GM19328 (cell line): ENCODE results near the gene CAMTA1.
"Not testable (repeated sequence)": the region's sequence is repeated elsewhere in the genome, so short reads cannot be mapped to it uniquely, and the experiment has no call there.

Source experiments
- ATAC-seq: cut with Tn5 transposase; IDR thresholded peaks from one replicate; pipeline ENCODE4 v1.9.1; 2021; ENCODE audit warnings: mild to moderate bottlenecking, moderate library complexity; ENCODE audit not compliant: unreplicated experiment

CAMTA1 gene

GRCh38 chr1:6834366-6834765, 49.1 kb downstream of the CAMTA1 start:
- no peak for ATAC-seq

DNA sequence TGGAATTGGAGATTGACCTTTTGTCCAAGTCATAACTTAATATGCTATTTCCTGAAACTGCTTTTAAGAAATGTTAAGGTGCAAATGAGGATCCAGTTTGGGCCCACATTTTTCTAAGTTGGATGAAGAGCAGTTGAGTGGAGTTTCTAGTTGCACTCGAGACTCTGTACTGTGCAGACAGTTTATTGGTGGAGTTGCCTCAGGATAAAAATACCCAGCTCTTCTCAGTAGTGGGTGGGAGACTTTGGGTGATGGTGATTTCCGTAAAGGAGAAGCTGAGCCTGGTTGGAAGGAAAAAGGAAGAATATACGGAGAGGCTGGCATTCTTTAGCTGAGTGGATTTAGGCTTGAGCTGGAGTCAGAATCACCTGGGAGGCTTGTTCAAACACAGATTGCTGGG, 49.9 kb downstream of the CAMTA1 start:
- ATAC-seq, result no peak

DNA sequence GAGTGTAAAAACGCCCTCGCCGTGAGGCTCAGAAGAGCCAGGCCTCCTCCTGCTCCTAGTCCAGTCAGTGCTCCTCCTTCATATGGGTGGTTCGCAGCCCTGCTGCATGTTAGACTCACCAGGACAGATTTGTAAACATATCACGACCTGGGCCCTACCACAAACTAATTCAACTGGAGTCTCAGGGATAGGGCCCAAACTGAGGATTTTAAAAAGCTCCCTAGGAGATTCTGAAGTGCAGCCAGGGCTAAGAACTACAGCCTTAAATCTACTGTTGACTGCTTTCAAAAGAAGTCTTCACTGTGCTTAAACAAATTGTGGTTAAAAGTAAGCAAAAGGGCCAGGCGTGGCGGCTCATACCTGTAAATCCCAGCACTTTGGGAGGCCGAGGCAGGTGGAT, 57.0 kb downstream of the CAMTA1 start:
- ATAC-seq, result no peak

DNA sequence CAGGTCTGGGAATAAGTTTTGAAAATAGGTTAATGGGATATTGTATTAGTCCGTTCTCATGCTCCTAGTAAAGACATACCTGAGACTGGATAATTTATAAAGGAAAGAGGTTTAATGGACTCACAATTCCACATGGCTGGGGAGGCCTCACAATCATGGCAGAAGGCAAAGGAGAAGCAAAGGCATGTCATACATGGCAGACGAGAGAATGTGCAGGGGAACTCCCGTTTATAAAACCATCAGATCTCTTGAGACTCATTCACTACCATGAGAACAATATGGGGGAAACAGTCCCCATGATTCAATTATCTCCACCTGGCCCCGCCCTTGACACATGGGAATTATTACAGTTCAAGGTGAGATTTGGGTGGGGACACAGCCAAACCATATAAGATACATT, 60.5 kb downstream of the CAMTA1 start:
- not testable (repeated sequence) for ATAC-seq

- ATAC-seq, result no peak
These were observed 63.6 kb downstream of the CAMTA1 start for GRCh38 chr1:6848816-6849215.

DNA sequence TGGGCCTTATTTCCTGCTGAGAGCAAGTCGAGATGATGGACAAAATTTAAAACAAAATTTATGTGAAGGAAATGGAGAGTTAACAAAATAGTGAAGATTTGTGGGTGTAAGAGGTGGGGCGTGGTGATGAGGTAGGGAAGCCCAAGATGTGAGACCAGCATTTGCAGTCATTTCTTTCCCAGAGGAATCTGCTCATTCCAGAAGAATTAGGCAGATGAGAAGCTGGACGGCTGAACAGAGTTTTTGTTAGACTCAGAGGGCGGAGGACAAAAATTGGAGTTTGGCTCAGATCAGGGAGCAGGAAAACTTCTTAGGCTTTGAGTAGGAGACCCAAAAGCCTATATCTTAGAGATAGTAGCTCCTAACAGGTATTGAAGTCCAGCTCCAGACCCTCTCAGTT, 65.3 kb downstream of the CAMTA1 start:
- ATAC-seq, result no peak

DNA sequence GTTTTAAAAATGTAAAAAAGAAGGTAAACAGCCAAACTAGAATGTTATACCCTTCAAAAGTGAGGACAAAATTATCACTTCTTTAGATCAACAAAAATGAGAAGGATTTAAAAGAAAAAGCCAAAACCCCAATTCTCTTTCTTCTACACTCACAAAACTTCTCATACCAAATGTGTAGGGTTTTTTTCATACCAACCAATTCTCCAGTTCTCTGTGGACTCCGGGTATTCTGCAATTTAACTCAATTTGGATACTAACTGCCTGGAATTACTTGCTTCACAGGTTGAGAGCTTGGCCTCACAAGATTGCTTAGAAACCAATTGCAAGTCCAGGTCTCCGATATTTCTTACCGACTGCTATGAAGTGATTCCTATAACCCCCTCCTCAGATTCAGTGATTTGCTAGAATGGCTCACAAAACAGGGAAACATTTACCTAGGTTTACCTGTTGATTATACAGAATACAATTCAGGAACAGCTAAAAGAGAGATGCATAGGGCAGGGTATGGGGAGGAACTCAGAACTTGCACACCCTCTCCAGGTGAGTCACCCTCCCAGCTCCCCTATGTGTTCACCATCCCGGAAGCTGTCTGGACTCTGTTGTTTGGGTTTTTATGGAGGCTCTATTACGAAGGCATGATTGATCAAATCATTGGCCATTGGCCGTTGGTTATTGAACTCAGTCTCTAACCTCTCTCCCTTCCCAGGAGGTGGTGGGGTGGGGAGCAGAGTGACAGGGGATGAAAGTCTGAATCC, 67.1 kb downstream of the CAMTA1 start:
- ATAC-seq, result no peak

DNA sequence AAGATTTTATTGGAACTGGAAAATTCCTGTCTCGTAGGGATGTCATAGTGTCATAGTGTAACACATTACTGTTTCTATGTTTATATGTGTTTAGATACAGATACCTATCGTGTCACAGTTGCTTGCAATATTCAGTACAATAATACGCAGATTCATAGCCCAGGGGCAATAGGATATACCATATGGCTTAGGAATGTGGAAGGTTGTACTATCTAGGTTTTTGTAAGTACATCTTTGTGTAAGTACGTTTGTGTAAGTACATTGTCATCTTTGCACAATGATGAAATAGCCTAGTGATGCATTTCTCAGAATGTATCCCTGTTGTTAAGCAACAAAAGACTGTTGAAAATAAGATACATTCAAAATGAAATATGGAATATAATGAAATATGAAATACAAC, 68.9 kb downstream of the CAMTA1 start:
- no peak for ATAC-seq

GRCh38 chr1:6857831-6858230, 72.6 kb downstream of the CAMTA1 start:
- ATAC-seq, result no peak

DNA sequence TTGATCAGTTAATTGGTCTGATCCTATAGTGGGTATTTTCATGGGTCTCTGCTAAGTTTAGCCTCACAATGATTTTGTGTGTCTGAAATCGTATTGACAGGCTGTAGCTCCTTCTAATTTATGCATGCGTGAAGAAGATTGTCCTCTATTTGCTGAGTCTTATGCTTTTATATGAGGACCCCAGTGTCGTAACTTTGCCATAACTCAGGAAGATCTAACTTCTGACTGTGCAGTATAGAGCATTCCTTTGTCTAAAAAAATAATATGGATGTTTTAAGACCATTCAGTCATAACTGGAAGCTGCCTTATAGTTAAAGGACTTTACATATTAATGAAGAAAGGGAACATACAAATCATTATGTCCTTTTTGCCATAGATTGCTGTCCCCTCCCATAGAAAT, 73.3 kb downstream of the CAMTA1 start:
- ATAC-seq, result no peak

GRCh38 chr1:6859415-6860343, 74.4 kb downstream of the CAMTA1 start:
- ATAC-seq, result no peak

DNA sequence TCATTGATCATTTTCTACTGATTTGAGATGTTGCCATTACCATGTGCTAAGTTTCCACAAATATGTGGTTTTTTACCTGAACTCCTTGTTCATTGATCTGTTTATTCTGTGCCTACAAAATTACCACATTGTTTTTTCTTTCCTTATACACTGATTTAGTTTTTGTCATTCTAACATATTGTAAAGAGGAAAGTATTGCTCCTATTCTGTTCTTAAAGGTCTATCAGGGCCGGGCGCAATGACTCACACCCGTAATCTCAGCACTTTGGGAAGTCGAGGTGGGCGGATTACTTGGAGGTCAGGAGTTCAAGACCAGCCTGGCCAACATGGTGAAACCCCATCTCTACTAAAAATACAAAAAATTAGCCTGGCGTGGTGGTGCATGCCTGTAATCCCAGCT, 75.1 kb downstream of the CAMTA1 start:
- no peak for ATAC-seq

DNA sequence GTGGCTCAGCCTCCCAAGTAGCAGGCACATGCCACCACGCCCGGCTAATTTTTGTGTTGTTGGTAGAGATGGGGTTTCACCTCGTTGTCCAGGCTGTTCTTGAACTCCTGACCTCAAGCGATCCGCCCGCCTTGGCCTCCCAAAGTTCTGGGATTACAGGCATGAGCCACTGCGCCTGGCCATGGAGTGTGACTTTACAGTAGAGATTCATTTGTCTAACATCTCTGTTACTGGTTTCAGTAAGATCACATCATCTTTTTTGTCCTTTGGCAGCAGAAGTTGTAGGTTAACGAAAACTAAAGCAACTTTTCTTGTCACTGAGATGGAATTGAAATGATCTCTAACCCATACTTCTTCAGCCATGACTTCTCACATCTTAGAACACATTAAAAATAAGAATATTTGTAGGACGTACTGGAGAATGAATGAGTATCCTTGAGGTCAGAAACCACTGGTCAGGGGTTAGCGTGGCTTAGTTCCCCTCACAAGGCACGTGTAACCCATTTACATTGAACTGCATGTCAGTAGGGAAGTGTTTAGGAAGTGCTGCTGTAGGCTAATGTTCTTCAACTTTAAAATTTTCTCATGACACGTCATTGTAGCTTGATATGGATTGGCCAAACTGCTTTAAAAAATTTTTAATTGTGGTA, 75.9 kb downstream of the CAMTA1 start:
- ATAC-seq, result no peak

DNA sequence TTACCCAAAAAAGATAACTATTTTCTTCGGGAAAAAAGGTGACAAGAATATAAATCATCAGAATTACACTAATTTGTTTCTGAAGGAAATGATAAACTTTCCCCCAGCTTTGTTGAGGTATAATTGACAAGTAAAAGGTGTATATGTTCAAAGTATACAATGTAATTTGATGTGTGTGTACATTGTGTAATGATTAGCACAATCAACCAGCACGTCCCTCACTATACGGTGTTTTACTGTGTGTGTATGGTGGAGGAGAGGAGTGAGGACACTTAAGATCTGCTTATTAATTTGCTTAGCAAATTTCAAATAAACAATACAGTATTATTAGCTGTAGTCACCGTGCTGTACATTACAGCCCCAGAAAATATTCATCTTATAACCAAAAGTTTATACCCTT, 77.7 kb downstream of the CAMTA1 start:
- no peak for ATAC-seq

DNA sequence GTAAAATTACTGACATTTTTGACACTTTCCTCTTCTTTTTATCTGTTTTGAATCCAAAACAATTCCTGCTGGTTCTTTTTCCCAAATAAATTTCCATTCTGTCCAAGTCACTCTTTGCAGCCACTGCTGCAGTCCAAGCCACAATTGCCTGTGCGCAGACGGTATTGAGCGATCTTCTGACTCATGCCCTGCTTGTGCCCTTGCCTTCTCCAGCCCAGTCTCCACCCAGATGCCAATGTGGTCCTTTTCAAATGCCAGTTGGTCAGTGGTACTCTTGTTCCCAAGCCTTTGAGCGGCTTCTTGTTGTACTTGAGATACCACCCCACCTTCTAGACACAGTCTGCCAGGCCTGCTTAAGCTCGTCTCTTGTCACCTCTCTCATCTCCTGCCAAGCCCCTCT, 78.9 kb downstream of the CAMTA1 start:
- no peak for ATAC-seq

GRCh38 chr1:6866825-6867224, 81.6 kb downstream of the CAMTA1 start:
- ATAC-seq, result no peak

GRCh38 chr1:6867321-6867720, 82.1 kb downstream of the CAMTA1 start:
- ATAC-seq, result no peak

- ATAC-seq, result no peak
These were observed 82.7 kb downstream of the CAMTA1 start for GRCh38 chr1:6867729-6868659.

- no peak for ATAC-seq
These were observed 83.6 kb downstream of the CAMTA1 start for GRCh38 chr1:6868660-6869380.

GRCh38 chr1:6869545-6869944, 84.3 kb downstream of the CAMTA1 start:
- no peak for ATAC-seq
